HCT116 (cell line): ENCODE results near the gene HCFC1.

Source experiments
- ATF3 ChIP-seq: IDR thresholded peaks from 2 replicates; pipeline ENCODE4 v1.6.1; 2012
- CTCF ChIP-seq, 3 experiments: fragments of 200-600 bp in 1 of 3; sonication (generic) in 1 of 3; IDR thresholded peaks in 2 of 3; conservative IDR thresholded peaks in 1 of 3; 2 replicates each; pipeline ENCODE4 v1.5.1; 2012 to 2017; ENCODE audit warnings: low read depth in 2 of 3, low read length in 2 of 3, antibody characterized with exemption in 1 of 3, borderline replicate concordance in 1 of 3, control low read depth in 1 of 3, mild to moderate bottlenecking in 1 of 3, mixed read lengths in 1 of 3, mixed run types in 1 of 3, moderate library complexity in 1 of 3; ENCODE audit not compliant: insufficient read depth in 1 of 3
- EZH2phosphoT487 ChIP-seq: fragments of 200-600 bp; IDR thresholded peaks from 2 replicates; pipeline ENCODE4 v1.6.1; 2018; ENCODE audit warnings: antibody characterized with exemption, borderline replicate concordance
- FOSL1 ChIP-seq: IDR thresholded peaks from 2 replicates; pipeline ENCODE4 v1.6.1; 2012; ENCODE audit warnings: low read depth
- POLR2A ChIP-seq: IDR thresholded peaks from 2 replicates; pipeline ENCODE4 v1.7.0; 2011; ENCODE audit warnings: borderline replicate concordance; ENCODE audit not compliant: insufficient read depth, insufficient read length; ENCODE audit errors: extremely low read depth
- POLR2AphosphoS5 ChIP-seq: IDR thresholded peaks from 2 replicates; pipeline ENCODE4 v1.6.1; 2011; ENCODE audit warnings: mild to moderate bottlenecking, low read depth, low read length, moderate library complexity
- RAD21 ChIP-seq: IDR thresholded peaks from 2 replicates; pipeline ENCODE4 v1.6.1; 2012; ENCODE audit warnings: low read depth, mild to moderate bottlenecking
- REST ChIP-seq: IDR thresholded peaks from 2 replicates; pipeline ENCODE4 v1.6.1; 2012; ENCODE audit warnings: low read depth
- SIN3A ChIP-seq: IDR thresholded peaks from 2 replicates; pipeline ENCODE4 v1.6.1; 2012; ENCODE audit warnings: low read depth

GRCh38 chrX:153968255-153968654 lies 3.4 kb downstream of the HCFC1 start:
- TF ChIP-seq POLR2A (no peak), CTCF (IDR thresholded peaks at IDR 0.05 in 2 of 3, conservative IDR thresholded peaks at IDR 0.05 in 1 of 3; ENCODE audit: borderline replicate concordance in 1 of 3, insufficient read depth in 1 of 3, low read depth in 2 of 3, low read length in 2 of 3) (no peak), EZH2phosphoT487 (no peak), ATF3 (no peak), SIN3A (no peak), RAD21 (no peak), FOSL1 (no peak), POLR2AphosphoS5 (no peak), REST (no peak)
